GM19023 (cell line): ENCODE results near the gene SNCB.

Experiments
- ATAC-seq: cut with Tn5 transposase; IDR thresholded peaks from one replicate; pipeline ENCODE4 v1.9.1; 2021; ENCODE audit warnings: mild to moderate bottlenecking, moderate library complexity; ENCODE audit not compliant: unreplicated experiment

The SNCB gene

DNA sequence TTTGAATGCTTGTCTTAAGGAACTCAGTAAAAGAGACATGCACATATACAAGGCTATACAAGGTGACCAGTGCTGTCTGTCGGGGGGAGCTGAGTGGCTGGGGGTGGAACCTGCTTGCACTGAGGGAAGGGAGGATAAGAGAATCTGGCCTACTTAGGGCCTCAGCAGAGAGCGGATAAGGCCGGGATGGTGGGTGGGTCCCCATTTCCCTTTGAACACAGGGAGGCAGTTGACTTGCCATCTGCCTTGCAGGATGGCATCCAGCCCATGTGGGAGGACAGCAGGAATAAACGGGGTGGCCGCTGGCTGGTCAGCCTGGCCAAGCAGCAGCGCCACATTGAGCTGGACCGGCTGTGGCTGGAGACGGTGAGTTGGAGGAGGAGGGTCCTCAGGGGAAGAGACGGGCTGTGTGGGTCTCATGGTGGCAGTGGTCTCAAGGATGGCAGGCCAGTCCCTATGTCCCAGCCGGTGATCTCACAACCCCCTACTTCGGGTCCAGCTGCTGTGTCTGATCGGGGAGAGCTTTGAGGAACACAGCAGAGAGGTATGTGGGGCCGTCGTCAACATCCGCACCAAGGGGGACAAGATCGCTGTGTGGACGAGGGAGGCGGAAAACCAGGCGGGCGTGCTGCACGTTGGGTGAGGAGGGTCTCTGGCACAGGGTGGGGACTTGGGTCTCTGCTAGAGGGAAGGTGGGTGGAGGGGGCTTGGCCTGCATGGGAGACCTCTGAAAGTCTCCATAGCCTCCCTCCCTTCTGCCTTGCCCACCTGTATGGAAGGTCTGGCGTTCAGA lies 14.7 kb upstream of the SNCB start:
- ATAC-seq, result no peak

GRCh38 chr5:176644294-176644693 lies 14.0 kb upstream of the SNCB start:
- no peak for ATAC-seq

GRCh38 chr5:176643491-176644219 lies 13.3 kb upstream of the SNCB start:
- no peak for ATAC-seq

- no peak for ATAC-seq
These were observed 12.5 kb upstream of the SNCB start for GRCh38 chr5:176642675-176643490.

DNA sequence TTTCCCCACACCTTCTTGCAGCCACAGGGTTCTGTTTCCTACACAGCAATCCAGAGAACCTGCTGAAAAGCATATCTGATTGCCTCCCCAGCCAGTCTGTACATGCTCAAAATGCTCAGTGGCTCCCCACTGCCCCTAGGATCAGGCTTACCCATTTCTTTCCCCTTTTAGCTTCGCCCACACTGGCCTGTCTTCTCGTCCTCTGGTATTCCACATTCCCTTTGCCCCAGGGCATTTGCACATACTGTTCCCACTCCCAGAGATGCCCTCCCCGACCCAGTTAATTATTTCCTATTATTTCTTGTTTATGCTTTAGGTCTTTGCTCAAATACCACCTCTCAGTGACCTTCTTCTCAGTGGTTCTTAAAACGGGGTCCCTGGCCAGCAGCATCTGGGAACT lies 10.3 kb upstream of the SNCB start:
- no peak for ATAC-seq

DNA sequence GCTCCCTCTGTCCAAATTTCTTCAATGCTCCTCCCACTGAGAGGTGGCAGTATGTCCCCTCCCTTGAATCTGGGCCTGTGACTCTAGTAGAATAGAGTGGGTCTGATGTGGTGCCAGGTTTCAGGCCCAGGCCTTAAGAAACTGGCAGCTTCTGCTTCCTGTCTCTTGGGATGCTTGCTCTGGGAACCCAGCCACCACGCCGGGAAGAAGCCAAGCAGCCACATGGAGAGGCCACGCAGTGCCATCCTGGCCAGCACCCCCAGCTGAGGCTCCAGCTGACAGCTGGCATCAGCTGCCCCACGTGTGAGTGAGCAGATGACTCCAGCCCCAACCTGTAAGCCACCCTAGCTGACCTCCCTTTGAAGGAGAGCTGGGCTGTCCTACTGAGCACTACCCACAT lies 9.6 kb upstream of the SNCB start:
- ATAC-seq, result no peak

- ATAC-seq, result no peak
These were observed 8.9 kb upstream of the SNCB start for GRCh38 chr5:176639208-176639607.

DNA sequence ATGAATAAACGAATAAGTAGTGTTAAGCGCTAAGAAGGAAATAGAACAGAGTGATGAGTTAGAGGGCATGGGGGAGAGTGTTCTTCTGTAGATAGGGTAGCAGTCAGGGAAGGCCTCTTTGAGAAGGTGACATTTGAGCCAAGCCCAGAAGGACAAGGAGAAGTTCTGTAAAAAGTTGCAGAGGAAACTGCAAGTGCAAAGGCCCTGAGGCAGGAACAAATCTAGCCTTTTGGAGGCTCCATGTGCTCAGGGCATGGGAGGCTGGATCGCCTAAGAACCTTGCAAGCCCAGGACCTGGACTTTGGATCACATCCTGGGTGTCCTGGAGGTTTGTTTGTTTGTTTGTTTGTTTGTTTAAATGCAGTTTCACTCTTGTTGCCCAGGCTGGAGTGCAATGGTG lies 8.1 kb upstream of the SNCB start:
- ATAC-seq, result no peak

GRCh38 chr5:176637556-176637955 lies 7.2 kb upstream of the SNCB start:
- ATAC-seq, result no peak

DNA sequence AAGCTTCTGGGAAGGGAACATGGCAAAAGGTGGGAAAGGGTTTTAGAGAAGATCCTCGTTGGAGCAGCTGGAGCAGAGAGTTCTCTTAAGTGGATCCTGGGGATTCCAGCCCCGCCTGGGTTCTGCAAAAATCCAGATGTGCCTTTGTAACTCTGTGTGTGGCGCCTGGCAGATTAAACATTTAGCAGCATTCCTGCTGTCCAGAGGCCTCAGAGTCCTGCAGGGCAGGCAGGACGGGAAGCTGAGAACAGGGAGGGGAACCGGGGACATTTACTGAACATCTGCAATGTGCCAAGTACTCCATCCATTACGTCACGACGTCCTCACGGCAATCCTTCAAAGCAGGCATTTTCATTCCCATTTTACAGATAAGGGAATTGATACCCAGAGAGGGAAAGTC lies 6.1 kb upstream of the SNCB start:
- ATAC-seq, result no peak

DNA sequence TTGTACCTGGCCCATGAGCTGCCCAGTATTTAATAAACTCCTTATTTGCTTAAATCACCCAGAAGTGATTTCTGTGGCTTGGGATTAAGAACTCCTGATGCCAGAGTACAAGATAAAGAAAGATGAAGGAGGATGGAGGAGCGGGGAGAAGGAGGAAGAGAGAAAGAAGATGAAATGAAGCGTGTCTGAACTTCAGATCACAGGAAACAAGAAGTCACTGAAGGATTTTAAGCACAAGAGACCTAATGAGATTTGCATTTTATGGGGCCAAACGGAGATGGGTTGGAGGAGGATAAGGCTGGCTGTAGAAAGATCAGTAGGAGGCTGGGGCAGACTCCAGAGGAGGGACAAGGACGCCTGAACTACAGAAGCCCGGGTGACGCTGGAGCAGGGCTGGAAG lies 3.3 kb upstream of the SNCB start:
- ATAC-seq, result no peak

DNA sequence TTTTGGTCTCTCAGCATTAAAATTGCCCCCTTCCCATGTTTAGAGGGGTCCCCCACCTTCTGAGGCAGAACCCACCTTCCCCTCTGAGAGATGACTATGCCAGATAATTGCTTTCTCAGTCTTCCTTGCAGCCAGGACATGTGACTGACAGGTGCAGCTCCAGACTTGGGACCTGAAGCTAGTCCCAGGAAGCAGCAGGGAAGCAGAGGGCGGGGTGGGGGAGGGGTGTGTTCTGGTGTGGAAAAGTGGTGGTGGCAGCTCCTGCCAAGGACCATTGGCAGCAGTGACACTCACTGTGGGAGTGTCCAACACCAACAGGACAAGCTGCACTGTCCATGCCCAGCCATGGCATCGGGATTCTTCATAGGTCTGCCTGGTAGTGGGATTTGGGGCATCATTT lies 2.4 kb upstream of the SNCB start:
- no peak for ATAC-seq

DNA sequence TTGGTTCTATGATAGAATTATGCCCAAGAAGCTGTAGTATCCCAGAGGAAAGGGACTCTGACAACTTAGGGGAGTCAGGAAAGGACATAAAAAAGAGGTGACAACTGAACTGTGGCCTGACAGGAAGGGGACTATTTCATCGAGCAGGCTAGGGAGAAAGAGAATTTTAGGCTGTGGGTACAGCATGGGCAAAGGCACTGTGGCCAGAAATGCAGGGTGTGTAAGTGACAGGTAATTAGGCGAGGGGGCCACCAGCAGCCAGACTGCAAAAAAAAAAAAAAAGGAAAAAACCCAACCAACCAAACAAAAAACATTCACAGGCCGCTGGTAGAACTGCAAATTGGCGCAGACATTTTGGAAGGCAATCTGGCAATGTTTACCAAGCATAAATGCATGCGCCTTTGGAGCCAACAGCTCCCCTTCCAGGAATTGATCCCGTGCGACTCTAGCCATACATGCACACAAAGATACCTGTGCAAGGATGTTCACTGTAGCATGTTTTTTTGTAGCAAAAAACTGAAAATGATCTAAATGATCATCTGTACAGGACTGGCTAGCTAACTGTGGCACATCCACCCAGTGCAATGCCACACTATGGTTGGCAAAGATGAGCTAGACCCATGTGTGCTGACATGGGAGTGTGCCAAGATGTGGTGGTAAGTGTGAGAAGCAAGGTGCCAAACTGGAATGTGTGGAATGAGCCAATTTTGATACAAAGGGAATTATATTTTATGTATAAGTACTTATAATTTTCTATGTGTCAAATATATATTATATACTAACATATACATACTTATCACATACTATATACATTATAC lies 1.3 kb upstream of the SNCB start:
- ATAC-seq, result no peak

DNA sequence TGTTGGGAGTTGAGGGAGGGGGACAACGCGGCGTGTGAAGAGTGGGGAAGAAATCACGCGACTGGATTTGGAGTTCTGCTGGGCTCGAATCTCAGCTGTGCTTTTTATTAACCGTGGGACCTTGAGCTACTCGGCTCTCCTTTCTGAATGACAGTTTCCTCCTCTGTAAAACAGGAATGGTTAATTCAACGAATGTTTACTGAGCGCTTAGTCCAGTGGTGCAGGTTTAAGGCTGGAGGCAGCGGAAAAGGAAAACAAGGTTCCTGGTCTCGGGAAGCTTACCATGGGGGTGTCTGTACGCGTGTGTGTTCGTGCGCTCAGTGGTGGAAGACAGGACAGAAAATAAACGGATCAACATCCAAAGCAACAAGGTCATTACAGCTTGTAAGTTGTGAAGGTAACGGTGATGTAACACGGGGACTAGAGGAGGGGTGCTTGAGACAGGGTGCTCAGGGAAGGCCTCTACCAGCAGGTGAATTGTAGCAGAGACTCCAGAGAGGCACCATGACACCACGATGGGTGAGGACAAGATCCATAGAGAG lies 418 bp upstream of the SNCB start:
- ATAC-seq, result no peak

GRCh38 chr5:176629317-176629852 lies 949 bp downstream of the SNCB start:
- ATAC-seq, result no peak

DNA sequence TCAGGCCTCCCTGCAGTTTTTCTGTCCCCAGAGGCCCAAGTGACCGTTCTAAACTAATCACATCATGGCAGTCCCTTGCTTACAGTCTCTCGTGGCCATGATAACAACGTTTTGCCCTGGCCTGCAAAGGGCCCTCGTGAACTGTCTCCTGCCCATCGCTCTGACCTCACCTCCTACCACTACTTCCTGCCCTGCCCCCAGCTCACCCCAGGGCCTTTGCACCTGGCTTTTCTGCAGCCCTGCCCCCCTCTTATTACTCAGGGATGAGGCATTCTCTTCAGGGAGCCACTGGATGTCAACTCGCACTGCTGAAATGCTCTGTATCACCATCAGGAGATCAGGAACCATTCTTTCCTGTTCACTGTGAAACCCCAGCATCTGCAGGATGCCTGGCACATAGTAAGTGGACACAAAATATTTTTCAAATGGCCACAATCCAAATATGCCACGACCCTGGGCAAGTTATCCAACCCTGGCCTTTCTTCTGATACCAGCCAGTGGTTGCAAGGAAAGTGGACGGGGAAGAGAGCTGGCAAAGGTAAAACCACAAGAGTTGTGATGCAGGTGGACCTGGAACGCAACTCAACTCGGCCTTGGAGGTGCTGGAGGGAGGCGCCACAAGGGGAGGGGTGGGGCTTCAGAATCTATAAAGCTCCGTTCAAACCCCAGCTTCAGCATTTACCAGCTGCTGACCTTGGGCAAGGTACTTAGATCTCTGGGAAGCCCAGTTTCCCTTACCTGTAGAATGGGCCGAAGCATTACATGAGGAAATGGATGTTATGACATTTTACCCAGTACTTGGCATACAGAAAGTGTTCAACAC lies 1.7 kb downstream of the SNCB start:
- no peak for ATAC-seq

DNA sequence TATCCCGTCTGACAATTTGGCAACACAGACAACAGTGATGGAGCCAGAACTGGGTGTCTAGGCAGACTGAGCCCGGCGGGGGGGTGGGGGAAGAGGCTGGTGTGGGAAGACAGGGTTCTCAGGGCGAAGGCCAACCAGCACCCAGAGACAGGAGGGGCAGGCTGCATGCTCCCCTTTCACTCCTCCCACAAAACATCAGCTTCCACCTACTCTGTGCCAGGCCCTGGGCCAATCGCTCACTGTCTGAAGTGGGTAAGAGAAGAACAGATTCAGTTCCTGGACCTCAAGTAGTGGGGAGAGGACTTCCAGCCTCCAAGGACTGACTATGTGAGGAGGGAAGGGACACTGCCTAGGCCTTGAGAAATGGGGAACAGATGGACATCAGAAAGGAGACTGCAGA lies 2.8 kb downstream of the SNCB start:
- no peak for ATAC-seq

DNA sequence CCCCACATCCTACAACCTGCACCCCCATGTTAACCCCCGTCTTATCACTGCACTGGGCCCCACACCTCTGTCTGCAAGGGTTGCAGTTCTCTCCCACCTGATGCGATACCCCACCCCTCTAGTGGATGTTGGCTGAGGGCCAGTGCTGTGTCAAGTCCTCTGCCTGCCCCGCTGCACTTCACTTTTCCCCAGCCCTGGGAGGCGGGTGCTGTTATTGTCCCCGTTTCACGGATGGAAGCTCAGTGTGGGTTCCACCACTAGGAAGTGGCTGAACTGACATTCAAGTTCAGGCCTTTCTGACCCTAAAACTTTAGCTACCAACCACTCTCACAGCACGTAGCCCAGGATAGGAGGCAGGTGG lies 3.5 kb downstream of the SNCB start:
- no peak for ATAC-seq
